Left colon (tissue), 2 donors: Measurements from ENCODE around the gene PSTK. TPM values are rescaled to one million over a fixed set of nuclear protein-coding genes. Genes with fewer than 3 reads are reported as not detected.
A peak's percentile ranks its signal among the peaks of the same experiment; 100 is the strongest.

ENCODE experiments used
- ATAC-seq: fragments of 200-7000 bp; cut with Tn5 transposase; one replicate; pipeline ENCODE4 v1.9.1; 2020; ENCODE audit warnings: mild to moderate bottlenecking, moderate library complexity
- DNase-seq, 2 donors: peaks; one replicate each; pipeline ENCODE4 v3.0.0-alpha.2; 2020
- intact Hi-C, 2 donors: fragments of 100-400 bp; cut with DNase I in 1 of 2; cut with micrococcal nuclease in 1 of 2; formaldehyde crosslinking; loops; one replicate each; pipeline versions ENCODE4 v1.11.2 to v1.14.0; 2022; cut with DNase I, micrococcal nuclease
- total RNA-seq, 2 donors: library from RNA; stranded (reverse); fragmentation: NEBNext Ultra II Directional; extraction: Animal tissue kit (Norgen Biotek cat#: 25700); gene quantifications; one replicate each; pipeline ENCODE4 v1.2.1, GENCODE V29; 2021
- donor health status: DM: no; HTN: no; CAD: no.
- donor health status: DM: yes; HTN: yes; CAD: no.

PSTK gene
- total RNA-seq, 2 donors from 2014 or later: 2.0 to 3.2 TPM

GRCh38 chr10:122988501-122988900, 8.3 kb downstream of the PSTK start:
- DNase-seq (no peak), ATAC-seq (no peak)
- intact Hi-C loops: no loop called here

- DNase-seq (no peak), ATAC-seq (no peak)
- intact Hi-C loops: no loop called here
Measured at GRCh38 chr10:122990278-122990677, 10.1 kb downstream of the PSTK start.

- intact Hi-C loops: no loop called here
- ATAC-seq (no peak), DNase-seq (no peak)
Measured at GRCh38 chr10:122992031-122992585, 11.9 kb downstream of the PSTK start.

- intact Hi-C loops: no loop called here
- ATAC-seq (no peak), DNase-seq (no peak)
Measured at GRCh38 chr10:122993797-122994336, 13.7 kb downstream of the PSTK start.

GRCh38 chr10:122995936-122996335, 15.7 kb downstream of the PSTK start:
- no peak for DNase-seq
- ATAC-seq: no peak
- intact Hi-C loops: no loop called here

GRCh38 chr10:122997864-122998263, 17.7 kb downstream of the PSTK start:
- ATAC-seq (no peak), DNase-seq (no peak)
- intact Hi-C loops: no loop called here

- ATAC-seq: no peak
- DNase-seq: no peak
- intact Hi-C loops: no loop called here
Measured at GRCh38 chr10:122998360-122998917, 18.2 kb downstream of the PSTK start.

GRCh38 chr10:122998934-122999333, 18.7 kb downstream of the PSTK start:
- no peak for DNase-seq
- no peak for ATAC-seq
- intact Hi-C loops: no loop called here

- DNase-seq (no peak), ATAC-seq (peak; percentile 88)
- intact Hi-C loops: no loop called here
Measured at GRCh38 chr10:122999347-122999746, 19.1 kb downstream of the PSTK start.

- intact Hi-C loops: no loop called here
- no peak for ATAC-seq
- DNase-seq: no peak
Measured at GRCh38 chr10:123000155-123000554, 20.0 kb downstream of the PSTK start.

GRCh38 chr10:123001370-123001769, 21.2 kb downstream of the PSTK start:
- DNase-seq: no peak
- intact Hi-C loops: no loop called here
- ATAC-seq: no peak

GRCh38 chr10:123004298-123004697, 24.1 kb downstream of the PSTK start:
- intact Hi-C loops: no loop called here

GRCh38 chr10:123007558-123008354, 27.6 kb downstream of the PSTK start:
- intact Hi-C loops: no loop called here
- ATAC-seq (peak; percentile 50), DNase-seq (peak; percentile 38 to 54)

More at GRCh38 chr10:123004298-123004697, 24.1 kb downstream of the PSTK start:
- DNase-seq (no peak), ATAC-seq (no peak)

GRCh38 chr10:123008355-123009104, 28.3 kb downstream of the PSTK start, which contains the start of the genes ACADSB and IKZF5:
TSS of gene ACADSB (plus strand) at chr10:123009006. CDS start at chr10:123009030, 24 bp downstream.
TSS of gene IKZF5 (minus strand) at chr10:123008795. CDS start at chr10:122998625, 10,170 bp downstream.
- DNase-seq: peak; percentile 96 to 97
- intact Hi-C loops: no loop called here
- ATAC-seq: peak; percentile 95

GRCh38 chr10:123009105-123009820, 29.1 kb downstream of the PSTK start:
- DNase-seq (peak; percentile 30 to 50), ATAC-seq (peak; percentile 36)
- intact Hi-C loops: no loop called here

- ATAC-seq: no peak
- intact Hi-C loops: no loop called here
- no peak for DNase-seq
Measured at GRCh38 chr10:123011987-123012386, 31.8 kb downstream of the PSTK start.

- ATAC-seq (no peak), DNase-seq (no peak)
- intact Hi-C loops: no loop called here
Measured at GRCh38 chr10:123013456-123014419, 33.5 kb downstream of the PSTK start.
